Left ventricle myocardium inferior (tissue), 1 donor: Measurements from ENCODE around the gene GALNT11. TPM values are rescaled to one million over a fixed set of nuclear protein-coding genes. Genes with fewer than 3 reads are reported as not detected.

Source experiments
- DNase-seq: peaks from one replicate; pipeline ENCODE4 v3.0.0-alpha.2; 2020
- H3K27ac ChIP-seq: fragments of 200-600 bp; replicated peaks from 2 replicates; pipeline ENCODE4 v1.8.0; 2021
- H3K27me3 ChIP-seq: fragments of 200-600 bp; 2 replicates; pipeline ENCODE4 v1.8.0; 2021; ENCODE audit warnings: low read depth
- H3K36me3 ChIP-seq: fragments of 200-600 bp; 2 replicates; pipeline ENCODE4 v1.8.0; 2021
- H3K4me1 ChIP-seq: fragments of 200-600 bp; 2 replicates; pipeline ENCODE4 v1.8.0; 2021
- H3K4me3 ChIP-seq: fragments of 200-600 bp; 2 replicates; pipeline ENCODE4 v1.8.0; 2021; ENCODE audit warnings: mild to moderate bottlenecking, moderate library complexity
- H3K9me3 ChIP-seq: fragments of 200-600 bp; replicated peaks from 2 replicates; pipeline ENCODE4 v1.8.0; 2021
- intact Hi-C: fragments of 100-400 bp; cut with micrococcal nuclease; formaldehyde crosslinking; loops from one replicate; pipeline ENCODE4 v1.11.0; 2022
- total RNA-seq: library from RNA; stranded (reverse); fragmentation: NEBNext Ultra II Directional; extraction: Animal tissue kit (Norgen Biotek cat#: 25700); gene quantifications from one replicate; pipeline ENCODE4 v1.2.1, GENCODE V29; 2021
- TF ChIP-seq, protein P1 (sequence below): fragments of 200-600 bp; IDR thresholded peaks from 2 replicates; pipeline ENCODE4 v1.8.0; 2021; ENCODE audit warnings: antibody characterized with exemption, mild to moderate bottlenecking, borderline replicate concordance
- donor health status: DM: no; HTN: yes; CAD: no; lungs with severe emphysema.

The GALNT11 gene
- total RNA-seq, 1 donor from 2014 or later: 18.6 TPM

DNA sequence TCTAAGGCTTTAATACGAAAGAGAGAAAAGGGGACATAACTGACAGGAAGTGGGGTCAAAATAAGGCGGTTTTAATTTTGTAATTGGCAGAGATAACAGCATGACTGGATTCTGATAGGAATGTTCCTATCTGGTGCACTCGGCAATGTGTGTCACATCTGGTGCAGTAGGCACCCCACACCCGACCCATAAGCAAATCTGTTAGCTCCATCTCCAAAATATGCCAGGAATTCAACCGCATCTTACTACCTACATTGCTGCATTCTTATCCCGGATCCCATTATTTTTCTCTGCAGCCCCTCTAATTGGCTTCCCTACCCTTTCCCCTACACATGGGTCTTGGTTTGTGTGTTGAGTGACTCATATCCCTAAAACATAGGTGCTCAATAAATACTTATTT is 19.1 kb upstream of the GALNT11 start:
- no peaks in the 10 kb centered on the region for H3K4me1 ChIP-seq
- DNase-seq: no peak
- TF ChIP-seq, protein P1, sequence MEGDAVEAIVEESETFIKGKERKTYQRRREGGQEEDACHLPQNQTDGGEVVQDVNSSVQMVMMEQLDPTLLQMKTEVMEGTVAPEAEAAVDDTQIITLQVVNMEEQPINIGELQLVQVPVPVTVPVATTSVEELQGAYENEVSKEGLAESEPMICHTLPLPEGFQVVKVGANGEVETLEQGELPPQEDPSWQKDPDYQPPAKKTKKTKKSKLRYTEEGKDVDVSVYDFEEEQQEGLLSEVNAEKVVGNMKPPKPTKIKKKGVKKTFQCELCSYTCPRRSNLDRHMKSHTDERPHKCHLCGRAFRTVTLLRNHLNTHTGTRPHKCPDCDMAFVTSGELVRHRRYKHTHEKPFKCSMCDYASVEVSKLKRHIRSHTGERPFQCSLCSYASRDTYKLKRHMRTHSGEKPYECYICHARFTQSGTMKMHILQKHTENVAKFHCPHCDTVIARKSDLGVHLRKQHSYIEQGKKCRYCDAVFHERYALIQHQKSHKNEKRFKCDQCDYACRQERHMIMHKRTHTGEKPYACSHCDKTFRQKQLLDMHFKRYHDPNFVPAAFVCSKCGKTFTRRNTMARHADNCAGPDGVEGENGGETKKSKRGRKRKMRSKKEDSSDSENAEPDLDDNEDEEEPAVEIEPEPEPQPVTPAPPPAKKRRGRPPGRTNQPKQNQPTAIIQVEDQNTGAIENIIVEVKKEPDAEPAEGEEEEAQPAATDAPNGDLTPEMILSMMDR: no peak
- no peak overlapping the region for H3K4me3 ChIP-seq
- H3K9me3 ChIP-seq: no peaks in the 10 kb centered on the region
- intact Hi-C loops: no loop called here
- H3K36me3 ChIP-seq: no peaks in the 10 kb centered on the region
- H3K27me3 ChIP-seq: peaks cover 19% of the 10 kb centered on the region
- H3K27ac ChIP-seq: no peak overlapping the region

DNA sequence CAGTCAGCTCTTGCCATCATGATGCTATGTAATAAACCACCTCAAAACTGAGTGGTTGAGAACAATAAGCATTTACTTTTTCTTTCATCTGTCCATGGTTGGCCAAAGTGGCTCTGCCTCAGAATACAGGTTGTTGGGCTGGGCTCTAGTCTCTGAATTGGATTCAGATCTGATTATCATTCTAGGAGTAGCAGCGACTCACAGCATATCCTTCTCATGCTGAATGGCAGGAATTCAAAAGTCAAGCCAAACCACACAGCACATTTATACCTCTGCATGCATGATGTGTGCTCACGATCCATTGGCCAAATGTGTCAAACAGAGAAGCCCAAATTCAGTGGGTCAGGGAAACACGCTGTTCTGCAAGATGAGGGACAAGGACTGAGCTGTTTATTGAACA is 13.6 kb upstream of the GALNT11 start:
- H3K9me3 ChIP-seq: peaks cover 5% of the 10 kb centered on the region
- TF ChIP-seq, protein P1: no peak
- intact Hi-C loops: no loop called here
- no peak overlapping the region for H3K4me3 ChIP-seq
- H3K27ac ChIP-seq: no peak overlapping the region
- H3K36me3 ChIP-seq: no peaks in the 10 kb centered on the region
- no peaks in the 10 kb centered on the region for H3K4me1 ChIP-seq
- no peak for DNase-seq
- peaks cover 16% of the 10 kb centered on the region for H3K27me3 ChIP-seq

DNA sequence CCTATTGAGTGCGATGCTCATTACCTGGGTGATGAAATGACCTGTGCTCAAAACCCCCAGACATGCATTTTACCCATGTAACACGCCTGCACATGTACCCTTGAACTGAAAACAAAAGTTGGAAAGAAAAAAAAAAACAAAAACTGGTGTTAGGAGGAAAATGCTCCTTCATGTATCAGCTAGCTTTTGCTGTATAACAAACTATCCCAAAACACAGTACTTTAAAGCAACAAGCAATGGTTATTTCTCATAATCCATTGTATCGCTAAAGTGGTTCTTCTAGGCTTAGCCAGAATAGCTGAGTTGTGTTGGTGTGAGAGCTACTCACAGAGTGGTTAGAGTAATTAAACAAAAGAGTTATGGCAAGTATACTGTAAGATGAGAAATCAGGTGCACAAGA is 12.2 kb upstream of the GALNT11 start:
- peaks cover 5% of the 10 kb centered on the region for H3K9me3 ChIP-seq
- intact Hi-C loops: no loop called here
- TF ChIP-seq, protein P1: no peak
- no peaks in the 10 kb centered on the region for H3K36me3 ChIP-seq
- H3K4me3 ChIP-seq: no peak overlapping the region
- H3K27me3 ChIP-seq: peaks cover 16% of the 10 kb centered on the region
- no peaks in the 10 kb centered on the region for H3K4me1 ChIP-seq
- no peak for DNase-seq
- no peak overlapping the region for H3K27ac ChIP-seq

DNA sequence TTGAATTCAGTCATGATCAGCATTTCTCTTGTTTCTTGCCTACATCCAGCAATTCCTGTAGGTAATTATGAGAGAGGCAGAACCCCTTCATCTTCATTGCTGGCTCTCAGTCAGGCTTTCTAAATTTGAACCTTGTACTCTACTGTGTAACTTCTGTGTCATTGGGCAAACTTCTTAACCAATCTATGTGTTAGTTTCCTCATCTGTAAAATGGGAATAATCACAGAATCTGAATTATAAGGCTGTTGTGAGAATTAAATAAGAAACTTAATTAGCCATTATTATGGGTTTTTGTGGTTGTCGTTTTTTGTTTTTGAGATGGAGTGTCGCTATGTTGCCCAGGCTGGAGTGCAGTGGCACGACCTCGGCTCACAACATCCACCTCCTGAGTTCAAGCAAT is 11.5 kb upstream of the GALNT11 start:
- Histone ChIP-seq H3K9me3 (peaks cover 5% of the 10 kb centered on the region), H3K4me1 (no peaks in the 10 kb centered on the region), H3K27ac (no peak overlapping the region), H3K36me3 (no peaks in the 10 kb centered on the region), H3K4me3 (no peak overlapping the region), H3K27me3 (peaks cover 15% of the 10 kb centered on the region)
- DNase-seq: no peak
- TF ChIP-seq, protein P1: no peak
- intact Hi-C loops: no loop called here

DNA sequence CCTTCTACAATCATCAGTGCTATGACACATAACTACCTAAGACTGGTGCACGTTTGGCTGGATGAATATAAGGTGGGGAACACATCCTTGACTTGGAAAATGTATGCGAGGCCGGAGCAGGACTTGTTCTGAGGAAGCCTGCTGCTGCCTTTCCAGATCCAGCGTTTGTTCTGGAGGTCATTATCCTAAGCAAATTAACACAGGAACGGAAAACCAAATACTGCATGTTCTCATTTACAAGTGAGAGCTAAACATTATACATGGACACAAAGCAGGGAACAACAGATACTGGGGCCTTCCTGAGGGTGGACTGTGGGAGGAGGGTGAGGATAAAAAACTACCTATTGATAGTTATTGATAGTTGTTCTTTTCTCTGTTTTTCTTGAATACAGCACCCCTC is 10.8 kb upstream of the GALNT11 start:
- no peak overlapping the region for H3K4me3 ChIP-seq
- no peak for DNase-seq
- no peak overlapping the region for H3K27ac ChIP-seq
- H3K9me3 ChIP-seq: peaks cover 5% of the 10 kb centered on the region
- H3K27me3 ChIP-seq: peaks cover 10% of the 10 kb centered on the region
- no peaks in the 10 kb centered on the region for H3K4me1 ChIP-seq
- H3K36me3 ChIP-seq: no peaks in the 10 kb centered on the region
- TF ChIP-seq, protein P1: no peak
- intact Hi-C loops: no loop called here

DNA sequence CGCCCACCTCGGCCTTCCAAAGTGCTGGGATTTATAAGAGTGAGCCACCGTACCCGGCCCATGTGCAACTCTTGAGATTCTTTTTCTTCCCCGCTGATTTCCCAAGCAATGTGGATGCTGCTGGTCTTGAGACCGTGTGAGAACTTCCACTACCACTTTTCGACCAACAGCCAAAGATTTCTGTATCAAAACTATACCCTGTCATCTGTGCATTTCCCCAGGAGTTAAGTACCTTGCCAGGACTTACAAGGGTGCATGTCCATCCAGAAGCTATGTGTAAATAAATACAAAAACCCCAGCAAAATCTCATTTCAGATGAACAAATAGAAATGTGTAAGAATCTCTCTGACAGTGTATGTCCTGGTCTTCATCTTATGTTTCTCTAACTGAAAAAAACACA is 9.9 kb upstream of the GALNT11 start:
- no peaks in the 10 kb centered on the region for H3K4me1 ChIP-seq
- TF ChIP-seq, protein P1: no peak
- peaks cover 8% of the 10 kb centered on the region for H3K27me3 ChIP-seq
- no peaks in the 10 kb centered on the region for H3K36me3 ChIP-seq
- no peak overlapping the region for H3K27ac ChIP-seq
- no peak for DNase-seq
- peaks cover 5% of the 10 kb centered on the region for H3K9me3 ChIP-seq
- no peak overlapping the region for H3K4me3 ChIP-seq
- intact Hi-C loops: no loop called here
